HEK293 (cell line): ENCODE data around the gene BORCS8.

Experiments
- CTCF ChIA-PET: fragments of 350-600 bp; formaldehyde crosslinking; extraction: SDS; loops from one replicate; lab custom pipeline; 2021; ENCODE audit warnings: antibody characterized with exemption; lab: Yijun Ruan, JAX
- POLR2A ChIA-PET: fragments of 300-600 bp; formaldehyde crosslinking; extraction: SDS; loops from one replicate; lab custom pipeline; 2020; ENCODE audit warnings: antibody characterized with exemption, inconsistent platforms; lab: Yijun Ruan, JAX
- H3K27ac ChIP-seq: fragments of 200-500 bp; sonication (Bioruptor generic); 2 replicates; pipeline ENCODE4 v1.5.1; 2014; ENCODE audit warnings: low read depth, low read length, control low read depth, inconsistent platforms; ENCODE audit errors: extremely low read depth
- H3K36me3 ChIP-seq, 2 experiments: fragments of 200-500 bp in 1 of 2; sonication (Bioruptor generic) in 1 of 2; 1 replicate in 1 of 2; 2 replicates in 1 of 2; pipeline ENCODE4 v1.5.1; 2014 to 2017; ENCODE audit warnings: inconsistent platforms in 2 of 2, low read length in 2 of 2; ENCODE audit not compliant: control insufficient read depth in 2 of 2, insufficient read depth in 1 of 2
- H3K4me1 ChIP-seq: fragments of 200-500 bp; sonication (Bioruptor generic); 2 replicates; pipeline ENCODE4 v1.5.1; 2014; ENCODE audit warnings: mild to moderate bottlenecking, low read length, inconsistent platforms; ENCODE audit not compliant: control insufficient read depth, insufficient read depth
- H3K4me3 ChIP-seq: 2 replicates; pipeline ENCODE4 v1.5.1; 2011; ENCODE audit warnings: low read depth, mild to moderate bottlenecking, control low read depth, low read length, moderate library complexity
- H3K9me3 ChIP-seq: fragments of 200-500 bp; sonication (Bioruptor generic); 2 replicates; pipeline ENCODE4 v1.5.1; 2014; ENCODE audit warnings: low read depth, low read length, inconsistent platforms; ENCODE audit not compliant: control insufficient read depth, insufficient read depth
- GLI2 ChIP-seq: fragments of 450-650 bp; formaldehyde crosslinking; IDR thresholded peaks from 2 replicates; pipeline ENCODE4; 2017; ENCODE audit warnings: missing biosample characterization, missing genetic modification characterization, low read depth, borderline replicate concordance
- GLIS1 ChIP-seq: fragments of 450-650 bp; formaldehyde crosslinking; IDR thresholded peaks from 2 replicates; pipeline ENCODE4 v1.5.1; 2016; ENCODE audit warnings: missing biosample characterization, missing genetic modification characterization
- HOXD13 ChIP-seq: sonication (generic); formaldehyde crosslinking; IDR thresholded peaks from 2 replicates; pipeline ENCODE4 v1.8.0; 2022; ENCODE audit warnings: missing genetic modification reagents, borderline replicate concordance
- MYNN ChIP-seq: fragments of 450-650 bp; formaldehyde crosslinking; IDR thresholded peaks from 2 replicates; pipeline ENCODE4 v1.5.1; 2016; ENCODE audit warnings: missing biosample characterization, missing genetic modification characterization, borderline replicate concordance
- PRDM1 ChIP-seq: fragments of 450-650 bp; formaldehyde crosslinking; IDR thresholded peaks from 2 replicates; pipeline ENCODE4; 2016; ENCODE audit warnings: missing biosample characterization, missing genetic modification characterization
- SCRT2 ChIP-seq: fragments of 450-650 bp; formaldehyde crosslinking; IDR thresholded peaks from 2 replicates; pipeline ENCODE4 v1.5.1; 2016; ENCODE audit warnings: missing biosample characterization, missing genetic modification characterization
- TSHZ1 ChIP-seq: fragments of 450-650 bp; formaldehyde crosslinking; IDR thresholded peaks from 2 replicates; pipeline ENCODE4 v1.5.1; 2016; ENCODE audit warnings: missing biosample characterization, missing genetic modification characterization, borderline replicate concordance
- ZEB2 ChIP-seq: fragments of 450-650 bp; formaldehyde crosslinking; IDR thresholded peaks from 2 replicates; pipeline ENCODE4 v1.5.1; 2016; ENCODE audit warnings: missing biosample characterization, missing genetic modification characterization
- ZNF121 ChIP-seq: fragments of 450-650 bp; formaldehyde crosslinking; IDR thresholded peaks from 2 replicates; pipeline ENCODE4 v1.5.1; 2016; ENCODE audit warnings: missing biosample characterization, missing genetic modification characterization
- ZNF146 ChIP-seq: fragments of 450-650 bp; formaldehyde crosslinking; IDR thresholded peaks from 2 replicates; pipeline ENCODE4 v1.5.1; 2016; ENCODE audit warnings: missing biosample characterization, missing genetic modification characterization
- ZNF169 ChIP-seq: fragments of 450-650 bp; formaldehyde crosslinking; IDR thresholded peaks from 2 replicates; pipeline ENCODE4 v1.5.1; 2016; ENCODE audit warnings: missing biosample characterization, missing genetic modification characterization
- ZNF211 ChIP-seq: fragments of 450-650 bp; formaldehyde crosslinking; IDR thresholded peaks from 2 replicates; pipeline ENCODE4 v1.5.1; 2016; ENCODE audit warnings: low read depth, missing biosample characterization, missing genetic modification characterization
- ZNF335 ChIP-seq: fragments of 450-650 bp; formaldehyde crosslinking; conservative IDR thresholded peaks from 2 replicates; pipeline ENCODE4 v1.5.1; 2016; ENCODE audit warnings: missing biosample characterization, missing genetic modification characterization
- ZNF48 ChIP-seq: fragments of 450-650 bp; formaldehyde crosslinking; IDR thresholded peaks from 2 replicates; pipeline ENCODE4 v1.5.1; 2016; ENCODE audit warnings: missing biosample characterization, missing genetic modification characterization
- ZNF488 ChIP-seq: fragments of 450-650 bp; formaldehyde crosslinking; IDR thresholded peaks from 2 replicates; pipeline ENCODE4 v1.5.1; 2016; ENCODE audit warnings: missing biosample characterization, missing genetic modification characterization
- ZNF626 ChIP-seq: fragments of 450-650 bp; sonication (Bioruptor Pico); formaldehyde crosslinking; IDR thresholded peaks from 2 replicates; pipeline ENCODE4 v1.5.1; 2018; ENCODE audit warnings: missing biosample characterization, missing genetic modification characterization, inconsistent platforms
- ZNF791 ChIP-seq: fragments of 450-650 bp; formaldehyde crosslinking; IDR thresholded peaks from 2 replicates; pipeline ENCODE4 v1.5.1; 2016; ENCODE audit warnings: missing biosample characterization, missing genetic modification characterization
- ZSCAN5A ChIP-seq: fragments of 450-650 bp; formaldehyde crosslinking; IDR thresholded peaks from 2 replicates; pipeline ENCODE4 v1.5.1; 2016; ENCODE audit warnings: missing biosample characterization, missing genetic modification characterization

The BORCS8 gene

GRCh38 chr19:19229701-19230100 lies 37.7 kb upstream of the BORCS8 start:
- POLR2A ChIA-PET = interaction anchor here (0.6 kb wide), 1 partner anchor 42 kb away, joined by 5 read pairs; no protein-coding TSS in a partner anchor
- Histone ChIP-seq H3K27ac (no peak overlapping the region), H3K9me3 (no peaks in the 10 kb centered on the region), H3K4me3 (no peak overlapping the region), H3K36me3 (no peaks in the 10 kb centered on the region), H3K4me1 (no peaks in the 10 kb centered on the region)
- peak; percentile 57; the same call in 1 of the 2 replicates for TF ChIP-seq ZNF121 (tag by site-specific recombination)
- TF ChIP-seq MYNN (tag by site-specific recombination) = no peak
- CTCF ChIA-PET = interaction anchor here (0.6 to 0.8 kb wide), 2 partner anchors 12 to 39 kb away, joined by 3 to 6 read pairs; no protein-coding TSS in a partner anchor

GRCh38 chr19:19227217-19227616 lies 35.3 kb upstream of the BORCS8 start:
- POLR2A ChIA-PET = no interaction called here
- TF ChIP-seq ZNF791 (tag by site-specific recombination) = no peak
- peak; percentile 62 for TF ChIP-seq GLIS1 (tag by site-specific recombination)
- TF ChIP-seq, all 188 proteins: peak for 1
- H3K4me3 ChIP-seq = no peak overlapping the region
- no peaks in the 10 kb centered on the region for H3K9me3 ChIP-seq
- H3K36me3 ChIP-seq = no peaks in the 10 kb centered on the region
- H3K27ac ChIP-seq = no peak overlapping the region
- CTCF ChIA-PET = interaction anchor here (0.6 kb wide), 1 partner anchor 36 kb away, joined by 3 read pairs; the partner anchor contains the start of genes BORCS8 and RFXANK
- no peaks in the 10 kb centered on the region for H3K4me1 ChIP-seq

GRCh38 chr19:19226663-19227062 lies 34.7 kb upstream of the BORCS8 start:
- POLR2A ChIA-PET = no interaction called here
- H3K9me3 ChIP-seq = no peaks in the 10 kb centered on the region
- TF ChIP-seq ZNF211 (tag by site-specific recombination) = no peak
- TF ChIP-seq SCRT2 (tag by site-specific recombination) = no peak
- TF ChIP-seq ZNF146 (tag by site-specific recombination) = no peak
- TF ChIP-seq ZNF488 (tag by site-specific recombination) = no peak
- TF ChIP-seq ZEB2 (tag by site-specific recombination) = no peak
- TF ChIP-seq GLI2 (tag by site-specific recombination) = no peak
- no peak for TF ChIP-seq ZNF169 (tag by site-specific recombination)
- TF ChIP-seq ZNF48 (tag by site-specific recombination) = no peak
- no peak for TF ChIP-seq TSHZ1 (tag by site-specific recombination)
- no peak for TF ChIP-seq HOXD13 (CRISPR knock-in tag)
- TF ChIP-seq PRDM1 = no peak
- TF ChIP-seq ZNF335 (tag by site-specific recombination) = no peak
- no peak for TF ChIP-seq ZSCAN5A (tag by site-specific recombination)
- TF ChIP-seq ZNF626 (tag by site-specific recombination) = no peak
- CTCF ChIA-PET = interaction anchor here (0.6 kb wide), 1 partner anchor 35 kb away, joined by 3 read pairs; the partner anchor contains the start of genes BORCS8 and RFXANK
- no peaks in the 10 kb centered on the region for H3K4me1 ChIP-seq
- H3K4me3 ChIP-seq = no peak overlapping the region
- no peaks in the 10 kb centered on the region for H3K36me3 ChIP-seq
- no peak overlapping the region for H3K27ac ChIP-seq
